Measurements from ENCODE around the gene CDKAL1.
"Not testable (repeated sequence)": the region's sequence is repeated elsewhere in the genome, so short reads cannot be mapped to it uniquely, and the experiment has no call there.

CDKAL1 gene

GRCh38 chr6:20827798-20828197 is 293.5 kb downstream of the CDKAL1 start:
- H3K27ac ChIP-seq (replicated peaks; ENCODE audit: low read length), result no peak overlapping the region
- WGBS, 2 donors (ENCODE audit: extremely low coverage in 2 of 2, insufficient read length in 2 of 2, insufficient replicate concordance in 1 of 2), result no CpG with 5 or more reads among the region's 1 CpG

GRCh38 chr6:20830576-20830975 is 296.3 kb downstream of the CDKAL1 start:
- Histone ChIP-seq H2BK15ac (ENCODE audit: low read length) (no peak overlapping the region), H3K36me3 (replicated peaks in 1 of 2; ENCODE audit: control insufficient read depth in 2 of 2, insufficient read depth in 2 of 2, low read length in 2 of 2) (no peaks in the 10 kb centered on the region), H3K79me1 (ENCODE audit: low read depth, low read length) (no peaks in the 10 kb centered on the region), H3K27me3 (ENCODE audit: control insufficient read depth in 3 of 3, insufficient read depth in 3 of 3, low read depth in 1 of 3, low read length in 3 of 3) (no peaks in the 10 kb centered on the region), H2BK12ac (ENCODE audit: low read length) (no peak overlapping the region), H3K27ac (replicated peaks; ENCODE audit: low read length) (no peak overlapping the region), H2BK5ac (ENCODE audit: low read length) (no peak overlapping the region), H3K4me2 (ENCODE audit: insufficient read depth, low read length, poor library complexity, severe bottlenecking) (no peak overlapping the region), H3K4me3 (ENCODE audit: low read length in 2 of 2) (no peak overlapping the region), H2AFZ (ENCODE audit: low read length) (no peak overlapping the region), H3K9ac (ENCODE audit: low read depth, low read length, poor library complexity) (no peak overlapping the region), H3K9me3 (replicated peaks in 1 of 2; ENCODE audit: control insufficient read depth in 2 of 2, insufficient read depth in 1 of 2, low read depth in 1 of 2, low read length in 2 of 2) (no peaks in the 10 kb centered on the region), H2AK5ac (ENCODE audit: low read depth, low read length) (no peak overlapping the region), H3K4me1 (ENCODE audit: control insufficient read depth in 2 of 2, insufficient read depth in 1 of 2, low read depth in 1 of 2, low read length in 2 of 2) (peaks cover 0 to 8% of the 10 kb centered on the region in 2 donors), H3K23ac (ENCODE audit: low read depth, low read length, poor library complexity) (no peak overlapping the region), H2BK120ac (ENCODE audit: low read depth, low read length) (no peak overlapping the region), H4K91ac (ENCODE audit: low read depth, low read length, poor library complexity) (no peak overlapping the region), H3K4ac (ENCODE audit: low read length) (no peak overlapping the region), H4K8ac (ENCODE audit: low read depth, low read length) (no peak overlapping the region), H3K14ac (ENCODE audit: low read length) (no peak overlapping the region), H3K18ac (ENCODE audit: low read length) (no peak overlapping the region)
- WGBS, 2 donors (ENCODE audit: extremely low coverage in 2 of 2, insufficient read length in 2 of 2, insufficient replicate concordance in 1 of 2), result no CpG with 5 or more reads among the region's 1 CpG
- DNase-seq (ENCODE audit: low spot score), result no peak

More at GRCh38 chr6:20827798-20828197, 293.5 kb downstream of the CDKAL1 start:
- H2AFZ ChIP-seq (ENCODE audit: low read length), result no peak overlapping the region
- no peak overlapping the region for H3K23ac ChIP-seq (ENCODE audit: low read depth, low read length, poor library complexity)
- H3K4ac ChIP-seq (ENCODE audit: low read length), result no peak overlapping the region
- H3K9me3 ChIP-seq (replicated peaks in 1 of 2; ENCODE audit: control insufficient read depth in 2 of 2, insufficient read depth in 1 of 2, low read depth in 1 of 2, low read length in 2 of 2), result no peaks in the 10 kb centered on the region
- H2BK15ac ChIP-seq (ENCODE audit: low read length), result no peak overlapping the region
- H4K8ac ChIP-seq (ENCODE audit: low read depth, low read length), result no peak overlapping the region
- no peaks in the 10 kb centered on the region for H3K79me1 ChIP-seq (ENCODE audit: low read depth, low read length)
- H2BK5ac ChIP-seq (ENCODE audit: low read length), result no peak overlapping the region
- H2AK5ac ChIP-seq (ENCODE audit: low read depth, low read length), result no peak overlapping the region
- H2BK12ac ChIP-seq (ENCODE audit: low read length), result no peak overlapping the region
- H3K36me3 ChIP-seq (replicated peaks in 1 of 2; ENCODE audit: control insufficient read depth in 2 of 2, insufficient read depth in 2 of 2, low read length in 2 of 2), result no peaks in the 10 kb centered on the region
- no peaks in the 10 kb centered on the region for H3K4me1 ChIP-seq (ENCODE audit: control insufficient read depth in 2 of 2, insufficient read depth in 1 of 2, low read depth in 1 of 2, low read length in 2 of 2)
- no peak for DNase-seq (ENCODE audit: low spot score)
- H3K27me3 ChIP-seq (ENCODE audit: control insufficient read depth in 3 of 3, insufficient read depth in 3 of 3, low read depth in 1 of 3, low read length in 3 of 3), result no peaks in the 10 kb centered on the region
- no peak overlapping the region for H3K9ac ChIP-seq (ENCODE audit: low read depth, low read length, poor library complexity)
- H4K91ac ChIP-seq (ENCODE audit: low read depth, low read length, poor library complexity), result no peak overlapping the region
- H3K14ac ChIP-seq (ENCODE audit: low read length), result no peak overlapping the region
- H3K4me2 ChIP-seq (ENCODE audit: insufficient read depth, low read length, poor library complexity, severe bottlenecking), result no peak overlapping the region
- no peak overlapping the region for H3K4me3 ChIP-seq (ENCODE audit: low read length in 2 of 2)
- no peak overlapping the region for H2BK120ac ChIP-seq (ENCODE audit: low read depth, low read length)
- no peak overlapping the region for H3K18ac ChIP-seq (ENCODE audit: low read length)

GRCh38 chr6:20831251-20831650 is 297.0 kb downstream of the CDKAL1 start:
- no CpG with 5 or more reads among the region's 7 CpGs for WGBS, 2 donors (ENCODE audit: extremely low coverage in 2 of 2, insufficient read length in 2 of 2, insufficient replicate concordance in 1 of 2)
- not testable (repeated sequence) for H3K4me1 ChIP-seq (ENCODE audit: control insufficient read depth in 2 of 2, insufficient read depth in 1 of 2, low read depth in 1 of 2, low read length in 2 of 2); DNase-seq (ENCODE audit: low spot score); H3K9ac ChIP-seq (ENCODE audit: low read depth, low read length, poor library complexity); H3K14ac ChIP-seq (ENCODE audit: low read length); H3K9me3 ChIP-seq (replicated peaks in 1 of 2; ENCODE audit: control insufficient read depth in 2 of 2, insufficient read depth in 1 of 2, low read depth in 1 of 2, low read length in 2 of 2); H2BK120ac ChIP-seq (ENCODE audit: low read depth, low read length); H2BK5ac ChIP-seq (ENCODE audit: low read length); H3K36me3 ChIP-seq (replicated peaks in 1 of 2; ENCODE audit: control insufficient read depth in 2 of 2, insufficient read depth in 2 of 2, low read length in 2 of 2); H4K91ac ChIP-seq (ENCODE audit: low read depth, low read length, poor library complexity); H3K79me1 ChIP-seq (ENCODE audit: low read depth, low read length); H3K4ac ChIP-seq (ENCODE audit: low read length); H3K27me3 ChIP-seq (ENCODE audit: control insufficient read depth in 3 of 3, insufficient read depth in 3 of 3, low read depth in 1 of 3, low read length in 3 of 3); H3K27ac ChIP-seq (replicated peaks; ENCODE audit: low read length); H2BK12ac ChIP-seq (ENCODE audit: low read length); H4K8ac ChIP-seq (ENCODE audit: low read depth, low read length); H3K23ac ChIP-seq (ENCODE audit: low read depth, low read length, poor library complexity); H3K4me2 ChIP-seq (ENCODE audit: insufficient read depth, low read length, poor library complexity, severe bottlenecking); H3K4me3 ChIP-seq (ENCODE audit: low read length in 2 of 2); H2AK5ac ChIP-seq (ENCODE audit: low read depth, low read length); H2BK15ac ChIP-seq (ENCODE audit: low read length); H2AFZ ChIP-seq (ENCODE audit: low read length)
- H3K18ac ChIP-seq (ENCODE audit: low read length), result peak overlapping the region; percentile 13

- Histone ChIP-seq H2BK15ac (ENCODE audit: low read length) (no peak overlapping the region), H3K27ac (replicated peaks; ENCODE audit: low read length) (no peak overlapping the region), H2BK120ac (ENCODE audit: low read depth, low read length) (no peak overlapping the region), H3K36me3 (replicated peaks in 1 of 2; ENCODE audit: control insufficient read depth in 2 of 2, insufficient read depth in 2 of 2, low read length in 2 of 2) (no peaks in the 10 kb centered on the region), H3K23ac (ENCODE audit: low read depth, low read length, poor library complexity) (no peak overlapping the region), H3K4me1 (ENCODE audit: control insufficient read depth in 2 of 2, insufficient read depth in 1 of 2, low read depth in 1 of 2, low read length in 2 of 2) (peaks cover 0 to 8% of the 10 kb centered on the region in 2 donors), H3K9me3 (replicated peaks in 1 of 2; ENCODE audit: control insufficient read depth in 2 of 2, insufficient read depth in 1 of 2, low read depth in 1 of 2, low read length in 2 of 2) (no peaks in the 10 kb centered on the region), H3K14ac (ENCODE audit: low read length) (no peak overlapping the region), H4K8ac (ENCODE audit: low read depth, low read length) (no peak overlapping the region), H2AFZ (ENCODE audit: low read length) (no peak overlapping the region), H3K4ac (ENCODE audit: low read length) (no peak overlapping the region), H2BK5ac (ENCODE audit: low read length) (no peak overlapping the region), H2BK12ac (ENCODE audit: low read length) (no peak overlapping the region), H3K9ac (ENCODE audit: low read depth, low read length, poor library complexity) (no peak overlapping the region), H4K91ac (ENCODE audit: low read depth, low read length, poor library complexity) (no peak overlapping the region), H3K27me3 (ENCODE audit: control insufficient read depth in 3 of 3, insufficient read depth in 3 of 3, low read depth in 1 of 3, low read length in 3 of 3) (no peaks in the 10 kb centered on the region), H3K4me2 (ENCODE audit: insufficient read depth, low read length, poor library complexity, severe bottlenecking) (no peak overlapping the region), H3K4me3 (ENCODE audit: low read length in 2 of 2) (no peak overlapping the region), H3K18ac (ENCODE audit: low read length) (no peak overlapping the region), H3K79me1 (ENCODE audit: low read depth, low read length) (no peaks in the 10 kb centered on the region), H2AK5ac (ENCODE audit: low read depth, low read length) (no peak overlapping the region)
- no CpG with 5 or more reads among the region's 8 CpGs for WGBS, 2 donors (ENCODE audit: extremely low coverage in 2 of 2, insufficient read length in 2 of 2, insufficient replicate concordance in 1 of 2)
- no peak for DNase-seq (ENCODE audit: low spot score)
Observed at GRCh38 chr6:20833881-20834515, 299.7 kb downstream of the CDKAL1 start.

Data from neuronal stem cell (in vitro differentiated cells).